DMS79 treated with DMSO at 0.1 percent for 48 hours (cell line): ENCODE measurements around the gene ITPKB.
"Not testable (repeated sequence)": the region's sequence is repeated elsewhere in the genome, so short reads cannot be mapped to it uniquely, and the experiment has no call there.

Experiments used
- DNase-seq: peaks from one replicate; lab custom pipeline; 2025; lab: John Stamatoyannopoulos, UW

ITPKB gene

GRCh38 chr1:226622012-226622411 is 117.1 kb downstream of the ITPKB start:
- no peak for DNase-seq

GRCh38 chr1:226619031-226619430 is 120.1 kb downstream of the ITPKB start:
- DNase-seq = no peak

- DNase-seq = no peak
Measured at GRCh38 chr1:226618380-226618779, 120.7 kb downstream of the ITPKB start.

- not testable (repeated sequence) for DNase-seq
Measured at GRCh38 chr1:226617719-226618118, 121.4 kb downstream of the ITPKB start.

GRCh38 chr1:226617109-226617508 is 122.0 kb downstream of the ITPKB start:
- no peak for DNase-seq

- no peak for DNase-seq
Measured at GRCh38 chr1:226616636-226617035, 122.4 kb downstream of the ITPKB start.

- no peak for DNase-seq
Measured at GRCh38 chr1:226615876-226616275, 123.2 kb downstream of the ITPKB start.

GRCh38 chr1:226611980-226612379 is 127.1 kb downstream of the ITPKB start:
- not testable (repeated sequence) for DNase-seq

GRCh38 chr1:226611301-226611700 is 127.8 kb downstream of the ITPKB start:
- no peak for DNase-seq

- DNase-seq = no peak
Measured at GRCh38 chr1:226610671-226611070, 128.4 kb downstream of the ITPKB start.

- DNase-seq = no peak
Measured at GRCh38 chr1:226609836-226610455, 129.1 kb downstream of the ITPKB start.

- peak; percentile 46 for DNase-seq
Measured at GRCh38 chr1:226608699-226609505, 130.2 kb downstream of the ITPKB start.

- DNase-seq = no peak
Measured at GRCh38 chr1:226607821-226608220, 131.3 kb downstream of the ITPKB start.

- DNase-seq = no peak
Measured at GRCh38 chr1:226607268-226607660, 131.8 kb downstream of the ITPKB start.

GRCh38 chr1:226606311-226607267 is 132.5 kb downstream of the ITPKB start:
- no peak for DNase-seq

GRCh38 chr1:226605318-226605950 is 133.6 kb downstream of the ITPKB start:
- DNase-seq = no peak

GRCh38 chr1:226604560-226605317 is 134.3 kb downstream of the ITPKB start:
- DNase-seq = no peak

GRCh38 chr1:226603858-226604559 is 135.1 kb downstream of the ITPKB start:
- DNase-seq = no peak

GRCh38 chr1:226603022-226603857 is 135.8 kb downstream of the ITPKB start:
- DNase-seq = peak; percentile 41
